D721Med (cell line): Measurements from ENCODE around the gene TNFSF13.

Source experiments
- DNase-seq: peaks from one replicate; pipeline ENCODE4 v3.0.0; 2011; ENCODE audit warnings: low spot score; ENCODE audit not compliant: insufficient read length
- FAIRE-seq: peaks from 2 replicates; lab custom pipeline; 2011; peaks lifted over from hg19 to GRCh38; lab: Jason Lieb, UNC
- CTCF ChIP-seq: IDR thresholded peaks from 2 replicates; pipeline ENCODE4 v1.5.1; 2012; ENCODE audit warnings: mild to moderate bottlenecking, control low read depth; ENCODE audit not compliant: insufficient read depth; ENCODE audit errors: missing control alignments

The TNFSF13 gene

DNA sequence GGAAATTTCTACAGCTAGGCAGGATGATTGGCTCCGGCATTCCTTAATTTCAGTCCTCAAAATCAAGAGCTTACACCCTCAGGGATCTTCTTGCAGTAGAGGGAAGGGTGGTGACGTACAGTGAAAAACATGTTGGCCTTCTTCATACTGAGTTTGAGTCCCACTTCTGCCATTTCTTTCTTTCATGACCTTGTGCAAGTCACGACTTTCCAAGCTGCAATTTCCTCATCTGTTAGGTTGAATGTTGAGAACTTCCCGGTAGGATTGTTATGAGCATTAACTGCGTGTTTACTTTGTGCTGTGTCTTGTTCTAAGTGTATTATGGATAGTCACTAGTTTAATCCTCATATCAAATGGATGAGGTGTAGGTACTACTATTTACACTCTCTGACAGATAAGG, 11.0 kb downstream of the TNFSF13 start:
- DNase-seq (no peak), FAIRE-seq (no peak)
- no peak for TF ChIP-seq CTCF

DNA sequence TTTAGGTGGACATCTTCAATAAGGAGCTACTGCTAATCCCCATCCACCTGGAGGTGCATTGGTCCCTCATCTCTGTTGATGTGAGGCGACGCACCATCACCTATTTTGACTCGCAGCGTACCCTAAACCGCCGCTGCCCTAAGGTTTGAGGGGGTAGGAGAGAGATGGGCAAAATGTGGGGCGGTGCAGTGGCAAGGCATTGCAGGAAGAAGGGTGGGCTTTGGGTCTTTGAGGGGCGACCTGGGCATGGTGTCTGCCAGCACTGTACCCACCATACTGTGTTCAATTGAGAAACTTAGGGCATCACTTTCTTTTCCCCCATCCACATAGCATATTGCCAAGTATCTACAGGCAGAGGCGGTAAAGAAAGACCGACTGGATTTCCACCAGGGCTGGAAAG, 11.8 kb downstream of the TNFSF13 start:
- no peak for DNase-seq
- FAIRE-seq: no peak
- no peak for TF ChIP-seq CTCF

DNA sequence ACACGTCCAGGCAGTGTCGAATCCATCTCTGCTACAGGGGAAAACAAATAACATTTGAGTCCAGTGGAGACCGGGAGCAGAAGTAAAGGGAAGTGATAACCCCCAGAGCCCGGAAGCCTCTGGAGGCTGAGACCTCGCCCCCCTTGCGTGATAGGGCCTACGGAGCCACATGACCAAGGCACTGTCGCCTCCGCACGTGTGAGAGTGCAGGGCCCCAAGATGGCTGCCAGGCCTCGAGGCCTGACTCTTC, 13.7 kb downstream of the TNFSF13 start:
- TF ChIP-seq CTCF: no peak
- DNase-seq (peak; percentile 96), FAIRE-seq (no peak)

DNA sequence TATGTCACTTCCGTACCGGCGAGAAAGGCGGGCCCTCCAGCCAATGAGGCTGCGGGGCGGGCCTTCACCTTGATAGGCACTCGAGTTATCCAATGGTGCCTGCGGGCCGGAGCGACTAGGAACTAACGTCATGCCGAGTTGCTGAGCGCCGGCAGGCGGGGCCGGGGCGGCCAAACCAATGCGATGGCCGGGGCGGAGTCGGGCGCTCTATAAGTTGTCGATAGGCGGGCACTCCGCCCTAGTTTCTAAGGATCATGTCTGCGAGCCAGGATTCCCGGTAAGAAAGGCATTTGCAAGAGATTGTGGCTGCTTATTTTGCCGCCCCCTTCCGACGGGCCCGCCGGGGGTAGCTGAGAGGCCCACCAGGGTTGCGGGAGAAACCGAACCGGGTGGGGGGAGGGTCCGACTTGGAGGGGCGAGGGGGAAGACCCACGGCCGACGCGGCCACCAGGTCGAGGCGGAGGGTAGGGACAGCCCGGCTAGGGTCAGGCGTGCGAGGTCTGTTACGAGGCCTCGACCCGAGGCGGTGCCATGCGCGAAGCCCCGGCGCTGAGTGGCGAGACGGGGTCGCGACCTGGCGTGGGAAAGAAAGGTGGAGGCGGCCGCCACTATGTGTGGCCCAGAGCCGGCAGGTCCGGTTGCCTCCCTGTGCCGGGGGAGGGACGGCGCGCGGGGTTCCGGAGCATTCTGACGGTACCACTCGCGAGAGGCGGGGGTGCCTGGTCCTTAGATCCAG, 14.2 kb downstream of the TNFSF13 start:
- FAIRE-seq: no peak
- no peak for DNase-seq
- no peak for TF ChIP-seq CTCF

DNA sequence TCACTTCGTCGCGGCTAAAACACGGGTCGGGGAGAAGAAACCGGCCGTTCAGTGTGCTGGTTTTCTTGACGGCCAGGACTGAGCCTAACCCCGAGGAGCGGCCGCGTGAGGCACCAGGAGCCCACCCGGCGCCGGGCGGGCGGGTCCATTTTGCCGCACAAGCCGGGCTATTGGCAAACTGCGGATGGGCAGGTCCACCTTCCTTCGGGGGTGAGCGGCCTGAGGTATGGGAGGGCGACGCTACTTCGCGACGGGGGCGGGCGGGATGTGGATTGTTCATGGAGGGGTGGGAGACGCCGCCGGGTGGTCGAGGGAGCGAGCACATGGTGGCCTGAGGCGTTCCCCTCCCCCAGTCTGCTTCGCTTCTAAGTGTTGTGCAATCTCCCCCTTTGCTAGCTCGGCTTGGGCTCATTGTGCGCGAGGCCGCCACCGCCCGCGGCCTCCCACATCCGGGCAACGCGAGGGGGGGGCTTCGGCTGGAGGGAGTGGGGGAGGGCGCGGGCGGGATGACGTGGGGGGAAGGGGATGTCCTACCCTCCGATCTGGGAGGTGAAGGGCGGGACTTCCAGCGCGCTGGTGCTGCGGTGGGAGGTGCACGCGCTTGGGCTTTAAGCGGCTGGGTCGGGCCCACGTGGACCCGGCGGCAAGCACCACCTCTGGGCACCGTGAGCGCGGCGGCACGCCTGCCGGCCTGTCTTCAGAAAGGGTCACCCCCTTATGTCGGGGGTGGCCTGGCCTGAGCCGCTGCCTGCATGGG, 15.0 kb downstream of the TNFSF13 start:
- TF ChIP-seq CTCF: no peak
- DNase-seq: peak; percentile 90
- FAIRE-seq: no peak

- DNase-seq (no peak), FAIRE-seq (no peak)
- TF ChIP-seq CTCF: no peak
These were observed 15.8 kb downstream of the TNFSF13 start for GRCh38 chr17:7574176-7574953.

DNA sequence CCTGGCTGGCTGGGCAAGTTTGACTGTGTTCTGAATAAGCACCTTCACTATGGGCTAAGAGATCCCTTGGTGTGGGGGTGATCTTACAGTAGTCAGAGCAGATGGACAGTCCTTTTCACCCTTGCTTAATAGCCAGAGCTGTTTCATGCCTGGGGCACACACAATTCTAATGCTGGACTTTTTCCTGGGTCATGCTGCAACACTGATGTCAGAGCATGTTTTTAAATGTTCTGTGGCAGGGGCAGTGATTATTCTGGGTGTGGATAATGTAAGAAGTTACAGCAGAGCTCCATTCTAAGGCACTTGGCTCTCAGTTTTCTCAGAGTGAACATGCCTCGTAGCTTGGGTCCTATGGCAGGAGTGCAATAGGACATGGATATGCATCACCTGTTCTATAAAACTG, 16.9 kb downstream of the TNFSF13 start:
- FAIRE-seq (no peak), DNase-seq (no peak)
- TF ChIP-seq CTCF: no peak
